GM19351 (cell line): ENCODE results near the gene PKNOX2.
A peak's percentile ranks its signal among the peaks of the same experiment; 100 is the strongest.

Experiments
- ATAC-seq: cut with Tn5 transposase; IDR thresholded peaks from one replicate; pipeline ENCODE4 v1.9.1; 2021; ENCODE audit warnings: mild to moderate bottlenecking, moderate library complexity; ENCODE audit not compliant: unreplicated experiment

PKNOX2 gene

DNA sequence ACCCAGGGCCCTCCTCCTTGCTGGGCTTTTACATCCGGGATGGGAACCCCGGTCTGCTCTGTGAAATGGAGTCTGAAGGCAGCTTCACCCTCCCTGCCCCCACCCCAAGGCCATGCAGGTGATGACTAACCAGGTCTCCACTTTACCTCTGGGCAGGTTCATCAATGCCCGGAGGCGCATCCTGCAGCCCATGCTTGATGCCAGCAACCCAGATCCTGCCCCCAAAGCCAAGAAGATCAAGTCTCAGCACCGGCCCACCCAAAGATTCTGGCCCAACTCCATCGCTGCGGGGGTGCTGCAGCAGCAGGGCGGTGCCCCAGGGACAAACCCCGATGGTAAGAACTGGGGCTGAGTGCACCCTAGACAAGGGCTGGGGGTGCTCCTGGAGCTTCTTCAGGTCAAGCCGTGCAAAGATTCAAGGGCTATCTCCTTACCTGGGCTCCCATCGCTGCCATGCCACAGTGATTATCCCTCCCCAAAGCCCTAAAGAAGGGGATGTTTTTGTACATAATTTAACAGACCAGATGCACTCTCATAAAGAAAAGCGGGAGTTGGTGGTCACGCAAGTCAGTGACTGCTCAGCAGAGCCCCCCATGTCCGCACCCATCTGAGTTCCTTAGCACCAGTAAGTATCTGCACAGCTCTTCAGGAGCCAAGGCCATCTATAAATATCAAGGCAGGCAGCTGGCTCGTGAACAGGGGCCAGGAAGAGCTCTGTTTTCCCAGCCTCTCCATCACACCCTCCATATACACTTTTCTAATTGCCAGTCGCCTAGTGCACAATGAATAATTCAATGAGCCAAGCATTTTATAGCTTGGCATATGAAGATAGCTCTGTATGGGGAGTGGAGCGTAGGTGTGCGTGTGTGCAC is 265.5 kb downstream of the PKNOX2 start:
- ATAC-seq = no peak

DNA sequence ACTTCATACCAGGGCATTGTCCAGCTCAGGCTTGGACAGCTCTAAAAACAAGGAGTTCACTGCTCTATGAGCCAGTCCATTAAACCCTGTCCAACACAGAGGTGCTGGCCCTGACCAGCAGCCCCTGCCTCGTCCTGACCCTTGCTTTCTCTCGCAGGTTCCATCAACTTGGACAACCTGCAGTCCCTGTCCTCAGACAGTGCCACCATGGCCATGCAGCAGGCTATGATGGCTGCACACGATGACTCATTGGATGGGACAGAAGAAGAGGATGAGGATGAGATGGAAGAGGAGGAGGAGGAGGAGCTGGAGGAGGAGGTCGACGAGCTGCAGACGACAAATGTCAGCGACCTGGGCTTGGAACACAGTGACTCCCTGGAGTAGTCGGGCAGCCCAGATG is 266.5 kb downstream of the PKNOX2 start:
- no peak for ATAC-seq

DNA sequence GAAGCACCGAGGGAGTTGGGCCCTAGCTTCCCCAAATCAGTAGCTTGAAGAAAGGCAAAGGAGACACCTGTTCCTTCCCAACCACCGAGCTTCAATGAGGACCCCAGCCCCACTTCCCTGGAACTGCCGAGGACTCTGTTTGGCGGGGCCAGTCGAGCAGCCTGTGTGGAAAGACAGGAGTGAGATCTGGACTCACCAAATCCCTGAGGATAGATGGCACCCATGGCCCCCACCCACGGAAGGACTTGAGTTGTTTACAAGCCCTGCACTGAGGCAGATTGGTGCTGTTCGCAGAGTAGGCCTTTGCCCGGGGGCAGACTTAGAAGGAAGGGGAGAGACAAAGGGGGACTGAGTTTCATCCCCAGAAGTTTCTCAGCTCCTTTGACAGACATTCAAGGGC is 266.9 kb downstream of the PKNOX2 start:
- no peak for ATAC-seq

DNA sequence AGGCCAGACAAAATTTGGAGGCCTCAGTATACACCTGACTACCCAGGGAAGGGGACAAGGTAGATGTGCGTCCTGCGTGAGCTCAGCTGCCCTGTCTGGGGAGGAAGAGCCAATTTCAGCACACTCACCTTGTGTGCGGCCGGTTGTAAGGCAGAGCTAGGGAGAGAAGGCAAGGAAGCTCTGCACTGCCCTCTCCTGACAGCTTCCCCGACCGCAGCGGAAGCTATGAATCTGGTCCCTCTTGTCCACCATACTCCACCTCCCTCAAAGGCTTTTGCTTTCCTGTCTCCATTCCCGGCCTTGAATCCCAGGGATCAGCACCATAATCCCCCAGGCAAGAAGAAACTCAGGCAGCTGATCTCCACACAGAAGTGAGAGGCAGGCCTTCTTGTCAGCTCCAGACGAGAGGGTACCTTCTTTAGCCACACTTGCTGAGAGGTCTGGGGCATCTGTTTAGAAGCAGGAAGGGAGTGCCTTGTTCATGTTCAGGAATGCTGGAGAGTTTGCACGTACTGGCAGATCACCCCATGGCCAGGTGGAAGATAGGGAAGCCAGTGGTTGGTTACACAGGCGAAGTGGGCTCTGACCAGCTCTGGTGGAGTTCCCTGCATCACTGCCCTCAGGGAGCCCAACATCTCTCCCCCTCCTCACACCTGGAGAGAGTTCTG is 269.0 kb downstream of the PKNOX2 start:
- peak; percentile 58 for ATAC-seq

DNA sequence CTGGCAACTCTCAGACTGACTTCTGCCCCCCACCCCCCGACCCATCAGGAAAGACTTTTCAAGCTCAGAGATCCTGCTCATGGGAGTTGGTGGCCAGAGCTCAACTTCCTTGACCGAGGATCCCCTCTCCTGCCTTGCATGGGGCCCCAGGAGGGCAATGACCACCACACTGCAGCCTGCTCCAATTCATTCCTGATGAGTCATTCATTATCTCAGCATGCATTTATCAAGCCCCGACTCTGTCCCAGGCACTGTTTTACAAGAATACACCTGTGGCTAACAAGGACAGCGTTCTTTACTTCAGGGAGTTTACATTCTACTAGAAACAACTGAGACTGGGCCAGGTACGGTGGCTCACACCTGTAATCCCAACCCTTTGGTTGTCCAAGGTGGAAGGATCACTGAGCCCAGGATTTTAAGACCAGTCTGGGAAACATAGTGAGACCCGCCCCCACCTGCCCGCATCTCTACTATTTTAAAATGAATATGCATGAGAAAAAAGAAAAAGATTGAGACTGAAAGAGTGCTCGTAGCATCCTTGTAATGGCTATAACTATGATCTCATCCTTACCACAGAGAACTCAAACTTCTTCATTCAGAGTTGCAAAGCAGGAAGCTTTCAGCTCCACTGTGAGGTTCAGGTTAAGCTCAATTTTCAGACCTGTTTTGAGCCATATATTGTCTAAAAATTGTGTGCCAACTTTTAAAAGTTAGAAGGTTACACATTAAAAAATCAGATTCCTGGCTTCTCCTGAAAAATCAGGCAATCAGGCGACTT is 271.1 kb downstream of the PKNOX2 start:
- peak; percentile 68 for ATAC-seq

DNA sequence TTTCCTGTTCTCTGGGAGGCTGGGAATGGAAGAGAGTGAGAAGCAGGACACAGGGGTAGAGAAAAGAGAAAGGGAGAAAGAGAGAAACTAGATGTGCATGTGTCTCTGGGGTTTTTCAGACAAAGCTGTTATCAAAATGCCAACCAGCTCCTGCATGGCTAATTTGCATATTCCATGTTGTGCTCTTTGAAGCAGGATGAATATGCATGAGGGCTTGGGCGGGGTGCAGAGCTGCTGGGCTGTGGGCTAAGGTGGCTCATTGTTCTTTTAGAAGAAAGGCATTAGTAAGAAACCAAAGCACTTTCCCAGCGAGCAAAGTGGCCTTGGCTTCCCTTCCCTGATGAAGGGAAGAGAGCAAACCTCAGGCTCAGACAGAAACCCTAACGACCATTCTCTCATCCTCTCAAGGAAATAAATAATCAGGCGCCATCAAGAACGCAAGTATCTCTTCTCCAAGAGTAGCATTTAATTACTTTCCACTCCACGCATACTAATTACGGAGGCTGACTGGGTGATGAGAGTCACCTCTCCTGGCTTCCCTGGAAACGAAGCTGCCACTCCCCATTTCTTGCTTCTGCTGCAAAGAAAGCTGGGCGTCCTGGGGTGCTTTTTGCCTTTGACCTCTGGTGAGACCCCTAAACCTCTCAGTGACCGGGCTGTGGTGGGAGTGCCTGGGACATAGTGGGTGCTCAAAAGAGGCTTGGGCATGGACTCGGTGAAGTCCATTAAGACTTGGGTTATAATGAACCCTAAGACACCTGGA is 277.3 kb downstream of the PKNOX2 start:
- ATAC-seq = no peak

DNA sequence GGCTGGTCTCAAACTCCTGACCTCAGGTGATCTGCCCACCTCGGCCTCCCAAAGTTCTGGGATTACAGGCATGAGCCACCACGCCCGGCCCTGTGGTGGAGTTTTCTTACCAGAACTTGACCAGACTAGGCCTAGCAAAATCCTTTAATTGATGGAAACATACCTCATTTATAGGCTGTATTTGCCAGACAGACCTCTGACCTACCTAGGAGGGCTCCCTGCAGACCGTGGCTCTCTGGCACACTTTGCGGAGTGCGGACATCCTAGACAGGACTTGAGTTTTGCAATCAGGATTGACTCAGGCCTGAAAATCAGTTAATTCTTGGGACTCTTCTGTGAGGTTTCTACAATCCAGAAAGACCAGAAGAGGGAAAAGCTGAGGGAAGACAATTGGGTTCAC is 278.4 kb downstream of the PKNOX2 start:
- ATAC-seq = no peak

DNA sequence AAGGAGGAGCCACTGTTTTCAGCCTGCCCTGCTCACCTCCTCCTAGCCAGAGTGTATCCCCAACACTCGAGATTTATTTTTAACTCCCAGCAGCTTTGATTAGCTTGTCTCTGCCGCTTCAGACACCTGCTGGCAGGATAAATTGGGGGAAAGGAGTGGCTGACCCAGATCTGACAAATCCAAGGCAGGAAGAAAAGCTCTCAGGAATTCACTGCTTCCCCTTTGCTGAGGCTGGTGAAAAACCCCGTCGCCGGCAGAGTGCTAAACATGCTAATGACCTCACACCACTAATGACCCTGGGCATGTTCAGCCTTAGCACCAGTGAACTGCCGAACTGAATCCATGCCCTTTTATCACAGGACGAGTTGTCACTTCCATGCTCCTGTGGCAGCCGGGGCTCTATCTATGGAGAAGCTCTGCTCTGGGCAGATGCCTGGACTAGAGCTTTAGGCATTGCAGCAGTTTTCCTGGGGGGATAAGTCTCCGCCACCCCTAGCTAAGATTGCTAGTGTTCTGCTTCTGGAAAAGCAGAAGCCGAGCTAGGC is 279.3 kb downstream of the PKNOX2 start:
- no peak for ATAC-seq

DNA sequence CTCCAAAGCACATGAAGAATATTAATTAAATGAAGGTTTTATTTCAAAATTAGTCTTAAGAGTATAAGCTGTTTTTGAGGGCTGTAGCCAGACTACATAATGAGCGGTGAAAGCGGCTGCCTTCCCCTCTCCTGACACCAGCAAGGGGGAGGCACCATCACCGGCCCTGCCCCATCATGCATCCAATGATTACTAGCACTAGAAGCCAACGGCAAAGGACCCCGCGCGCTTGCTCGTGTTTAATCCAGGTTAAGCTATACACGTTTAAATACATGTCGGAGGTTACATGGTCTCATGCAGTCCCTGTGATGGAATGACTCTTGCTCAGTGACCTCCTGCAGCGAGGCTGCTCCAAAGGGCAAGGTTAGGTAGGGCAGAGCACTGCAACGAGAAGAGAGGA is 281.2 kb downstream of the PKNOX2 start:
- no peak for ATAC-seq

DNA sequence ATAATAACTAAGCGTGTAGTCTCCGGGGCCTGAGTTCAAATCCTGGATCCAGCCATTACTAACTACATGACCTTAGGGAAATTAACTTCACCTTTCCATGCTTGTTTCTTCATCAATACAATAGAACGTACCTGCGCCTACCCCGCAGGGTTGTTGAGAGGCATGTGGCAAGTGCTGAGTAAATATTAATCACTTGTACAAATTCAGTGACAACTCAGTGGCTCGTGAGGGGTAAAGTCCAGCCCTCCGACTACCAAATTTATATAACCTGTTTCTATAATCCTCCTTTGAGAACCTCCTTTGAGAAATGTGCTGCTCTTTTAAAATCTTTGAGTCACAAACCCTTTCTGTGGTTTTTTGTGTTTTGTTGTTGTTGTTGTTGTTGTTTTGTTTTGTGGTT is 281.7 kb downstream of the PKNOX2 start:
- ATAC-seq = no peak

DNA sequence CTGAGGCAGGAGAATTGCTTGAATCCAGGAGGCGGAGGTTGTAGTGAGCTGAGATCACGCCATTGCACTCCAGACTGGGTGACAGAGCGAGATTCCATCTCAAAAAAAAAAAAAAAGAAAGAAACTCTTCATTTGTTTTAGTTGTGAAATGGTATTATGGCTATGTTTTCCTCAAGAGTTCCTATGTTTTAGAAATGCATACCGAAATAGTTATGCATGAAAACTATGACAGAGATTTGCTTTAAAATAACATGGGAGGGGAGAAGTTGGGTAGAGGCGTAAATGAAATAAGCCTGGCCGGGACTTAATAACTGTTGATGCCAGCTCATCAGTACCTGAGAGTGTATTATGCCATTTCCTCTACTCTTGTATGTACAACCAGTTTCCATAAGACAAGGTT is 283.2 kb downstream of the PKNOX2 start:
- ATAC-seq = no peak

DNA sequence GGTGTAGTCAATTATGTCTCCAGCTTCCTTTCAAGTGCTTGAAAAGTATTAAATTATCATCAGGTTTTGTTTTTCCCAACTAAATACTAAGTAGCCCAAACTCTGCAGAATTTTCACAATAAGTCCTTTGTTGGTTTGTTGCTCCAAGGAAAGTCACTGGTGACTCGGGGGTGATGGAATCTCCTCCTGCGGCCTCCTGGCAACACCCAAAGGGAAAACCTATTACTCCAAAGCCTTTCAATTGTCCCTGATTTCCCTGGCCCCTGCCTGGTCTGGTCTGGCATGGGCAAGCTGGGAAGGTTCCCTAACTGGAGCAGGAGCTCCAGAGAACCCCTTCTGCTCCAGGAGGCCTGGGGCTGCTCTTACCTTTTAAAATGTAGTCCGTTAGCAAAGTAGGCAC is 283.6 kb downstream of the PKNOX2 start:
- ATAC-seq = no peak

DNA sequence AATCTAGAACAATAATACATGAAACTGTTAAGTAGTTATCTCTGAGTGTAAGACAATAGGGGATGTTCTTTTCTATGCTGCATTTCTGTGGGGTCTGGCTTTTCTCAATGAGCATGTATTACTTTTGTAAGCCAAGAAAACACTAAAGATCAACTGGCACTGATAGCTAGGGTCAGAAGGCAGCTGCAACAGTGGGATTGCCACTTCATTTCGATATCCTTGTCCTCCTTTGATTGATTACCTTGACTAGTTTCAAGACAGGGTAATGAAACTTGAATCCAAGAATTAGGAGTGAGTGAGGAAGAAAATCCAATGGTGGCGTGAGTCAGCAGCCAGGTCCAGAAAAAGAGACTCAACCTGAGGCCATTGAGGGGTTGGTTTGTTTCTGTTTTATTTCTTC is 285.0 kb downstream of the PKNOX2 start:
- ATAC-seq = no peak

DNA sequence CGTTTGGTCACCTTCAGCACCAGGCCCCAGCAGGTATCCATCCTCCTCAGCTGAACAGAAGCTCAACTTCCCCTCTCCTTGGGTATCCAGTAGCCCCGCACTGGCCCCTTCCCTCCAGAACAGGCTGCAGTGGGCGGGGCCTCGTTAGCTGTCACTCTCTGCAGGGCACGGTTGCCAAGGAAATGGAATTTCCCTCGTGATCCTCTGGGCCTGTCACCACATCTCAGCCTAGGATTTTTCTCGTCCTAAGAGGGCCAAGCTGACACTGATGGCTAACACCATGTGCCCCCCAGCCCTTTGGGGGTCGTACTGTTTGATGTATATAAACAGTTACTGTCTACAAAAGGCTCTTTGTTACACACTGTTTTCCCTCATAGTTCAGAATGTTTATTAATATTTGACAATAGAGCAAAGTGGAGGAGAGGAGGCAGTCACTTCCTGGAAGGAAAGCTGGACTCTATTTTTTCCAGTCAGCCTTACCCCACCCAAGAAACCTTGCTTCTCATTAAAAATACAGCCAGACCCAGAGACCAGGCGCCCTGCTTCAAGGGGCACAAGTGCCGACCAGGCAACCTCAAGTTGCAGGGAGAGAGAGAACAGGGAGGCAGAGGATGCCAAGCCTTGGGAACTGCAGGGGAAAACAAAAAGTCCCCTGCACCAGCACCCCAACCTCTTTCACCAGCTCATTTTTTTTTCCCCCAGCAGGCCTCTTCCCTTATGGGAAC is 287.0 kb downstream of the PKNOX2 start:
- ATAC-seq = peak; percentile 54

DNA sequence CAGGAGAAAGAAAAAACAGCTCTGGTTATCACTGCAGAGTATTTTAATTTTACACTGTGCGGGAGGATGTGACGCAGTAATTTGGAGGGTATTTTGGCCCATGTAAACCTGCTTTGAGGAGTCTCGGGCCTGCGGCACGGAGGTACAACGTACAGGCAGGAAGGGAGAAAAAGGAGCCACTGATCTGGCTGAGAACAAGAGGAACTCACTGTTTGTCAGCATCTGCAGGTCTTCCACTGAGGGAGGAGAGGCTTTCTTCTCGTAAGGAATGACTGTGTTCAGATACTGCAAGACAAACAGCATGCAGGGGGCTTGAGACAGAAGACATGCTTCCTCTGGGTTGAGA is 287.5 kb downstream of the PKNOX2 start:
- no peak for ATAC-seq

DNA sequence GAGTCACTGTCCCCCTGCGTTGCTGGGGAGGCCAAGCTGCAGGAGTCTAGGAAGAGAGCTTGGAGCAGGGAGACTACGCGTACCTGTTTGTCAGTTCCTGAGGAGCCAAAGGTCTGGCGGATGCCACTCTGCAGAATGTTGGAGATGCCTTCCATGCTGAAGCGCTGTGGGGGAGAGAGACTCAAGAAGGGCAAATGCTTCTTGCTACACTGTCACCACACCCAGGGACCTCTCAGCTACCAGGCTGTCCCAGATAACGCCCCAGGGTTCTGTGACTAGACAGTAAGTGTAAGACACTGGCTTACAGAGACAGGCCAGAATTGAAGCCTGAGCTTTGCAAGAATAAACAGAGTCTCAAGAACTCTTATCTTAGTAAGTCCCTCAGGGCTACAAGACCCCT is 289.5 kb downstream of the PKNOX2 start:
- ATAC-seq = no peak

DNA sequence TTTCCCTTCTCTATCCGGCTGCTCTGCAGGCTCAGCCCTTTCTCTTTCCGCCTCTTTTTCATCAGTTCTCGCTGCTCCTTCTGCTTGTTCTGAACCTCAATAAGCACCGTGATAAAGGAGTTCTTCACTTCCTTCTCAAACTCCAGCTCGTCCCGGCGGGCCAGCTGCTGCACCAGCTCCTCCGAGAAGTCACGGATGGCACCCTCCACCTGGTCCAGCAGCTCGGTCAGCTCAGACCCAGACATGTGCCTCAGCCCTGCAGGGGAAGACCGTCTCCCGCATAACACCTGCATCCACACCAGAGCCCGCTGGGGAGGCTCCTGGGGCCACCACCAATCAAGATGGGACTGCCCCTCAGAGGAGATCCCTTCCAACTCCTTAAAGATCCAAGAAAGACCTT is 291.3 kb downstream of the PKNOX2 start:
- ATAC-seq = no peak

DNA sequence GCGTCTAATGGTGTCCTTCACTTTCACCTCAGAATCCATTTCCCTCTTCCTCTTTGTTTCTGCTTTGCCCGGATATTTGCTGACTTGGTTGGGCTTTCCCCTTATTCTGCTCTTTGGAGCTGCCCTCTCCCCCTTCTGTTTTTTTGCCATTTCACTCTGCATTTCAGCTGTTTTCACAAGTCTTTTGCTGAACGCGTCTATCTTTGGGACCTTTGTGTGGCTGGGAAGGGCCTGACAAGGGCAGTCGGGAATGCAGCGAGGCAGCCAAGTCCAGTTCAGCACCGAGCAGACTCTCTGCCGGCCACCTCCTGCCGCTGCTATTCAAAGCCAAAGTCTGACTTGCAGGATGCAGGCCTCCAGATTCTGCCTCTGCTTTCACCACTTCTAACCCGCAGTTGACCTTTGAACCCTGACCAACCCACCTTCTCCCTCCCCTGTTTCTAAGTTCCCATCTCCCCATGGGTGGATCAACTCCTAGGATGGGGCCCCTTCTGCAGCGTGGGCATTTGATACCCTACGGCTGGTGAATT is 293.3 kb downstream of the PKNOX2 start:
- no peak for ATAC-seq

DNA sequence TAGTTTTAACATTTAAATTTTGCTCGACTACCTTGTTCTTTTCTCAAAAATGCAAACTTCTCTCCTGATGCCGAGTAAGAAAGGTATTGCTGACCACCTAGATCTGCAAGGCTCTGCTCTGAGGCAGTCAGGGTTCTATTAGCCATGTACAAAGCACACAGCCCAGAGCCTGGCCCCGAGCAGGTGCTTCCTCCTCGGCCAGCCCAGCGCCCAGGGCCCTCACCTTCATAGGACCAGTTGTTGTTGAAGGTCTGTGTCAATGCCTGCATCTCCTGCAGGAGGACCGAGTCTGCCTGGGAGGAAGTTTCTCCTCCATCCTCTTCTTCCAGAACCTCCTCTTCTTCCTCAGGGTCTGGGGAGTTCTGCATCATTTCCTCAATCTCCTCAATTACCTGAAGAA is 295.7 kb downstream of the PKNOX2 start:
- no peak for ATAC-seq
